ENCODE measurements around the gene ARMH2. TPM values are rescaled to one million over a fixed set of nuclear protein-coding genes. Genes with fewer than 3 reads are reported as not detected.

ARMH2 gene
- total RNA-seq, 3 donors from 2014 or later (not counting 1 experiment from before 2014, with no cell fraction given): 0.68 to 3.0 (median 1.2) TPM

DNA sequence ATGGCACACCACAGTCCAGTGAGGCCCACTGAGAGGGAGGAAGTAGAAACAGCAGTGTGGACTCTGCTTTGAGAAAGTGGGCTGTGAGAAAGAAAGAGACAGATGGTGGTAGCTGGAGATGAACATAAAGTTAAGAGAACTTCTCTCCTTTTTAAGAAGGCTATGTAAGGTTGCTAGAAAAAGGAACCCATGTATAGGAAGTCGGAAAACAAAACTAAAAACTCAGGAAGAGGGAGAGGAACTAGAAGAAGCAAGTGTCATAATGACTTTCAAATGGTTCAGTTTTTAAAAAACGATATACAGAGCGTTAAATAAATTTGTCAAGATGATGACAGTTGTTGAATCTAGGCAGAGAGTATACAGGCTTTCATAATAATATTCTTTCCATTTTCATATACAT lies 49.4 kb downstream of the ARMH2 start:
- H3K27me3 Mint-ChIP-seq (ENCODE audit: low read depth in 2 of 2): peaks cover 11 to 29% of the 10 kb centered on the region in 2 donors
- intact Hi-C loops (cut with micrococcal nuclease): no loop called here
- TF ChIP-seq, protein P1, sequence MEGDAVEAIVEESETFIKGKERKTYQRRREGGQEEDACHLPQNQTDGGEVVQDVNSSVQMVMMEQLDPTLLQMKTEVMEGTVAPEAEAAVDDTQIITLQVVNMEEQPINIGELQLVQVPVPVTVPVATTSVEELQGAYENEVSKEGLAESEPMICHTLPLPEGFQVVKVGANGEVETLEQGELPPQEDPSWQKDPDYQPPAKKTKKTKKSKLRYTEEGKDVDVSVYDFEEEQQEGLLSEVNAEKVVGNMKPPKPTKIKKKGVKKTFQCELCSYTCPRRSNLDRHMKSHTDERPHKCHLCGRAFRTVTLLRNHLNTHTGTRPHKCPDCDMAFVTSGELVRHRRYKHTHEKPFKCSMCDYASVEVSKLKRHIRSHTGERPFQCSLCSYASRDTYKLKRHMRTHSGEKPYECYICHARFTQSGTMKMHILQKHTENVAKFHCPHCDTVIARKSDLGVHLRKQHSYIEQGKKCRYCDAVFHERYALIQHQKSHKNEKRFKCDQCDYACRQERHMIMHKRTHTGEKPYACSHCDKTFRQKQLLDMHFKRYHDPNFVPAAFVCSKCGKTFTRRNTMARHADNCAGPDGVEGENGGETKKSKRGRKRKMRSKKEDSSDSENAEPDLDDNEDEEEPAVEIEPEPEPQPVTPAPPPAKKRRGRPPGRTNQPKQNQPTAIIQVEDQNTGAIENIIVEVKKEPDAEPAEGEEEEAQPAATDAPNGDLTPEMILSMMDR (IDR thresholded peaks at IDR 0.05): no peak

More for the DNA sequence above, 49.4 kb downstream of the ARMH2 start:
- H3K27ac ChIP-seq (ENCODE audit: low read length): peak overlapping the region; percentile 21
- Mint-ChIP-seq H3K36me3 (no peaks in the 10 kb centered on the region), H3K4me3 (no peak overlapping the region), H3K9me3 (no peaks in the 10 kb centered on the region), H3K27ac (no peak overlapping the region), H3K4me1 (no peaks in the 10 kb centered on the region)
- no peaks in the 10 kb centered on the region for H3K9me3 ChIP-seq (ENCODE audit: control insufficient read depth, insufficient read depth, low read length)
- 18% methylated on average over 1 of the region's 3 CpGs for WGBS (ENCODE audit: insufficient coverage)
- no peaks in the 10 kb centered on the region for H3K36me3 ChIP-seq (ENCODE audit: control insufficient read depth, insufficient read depth, low read length)
- DNase-seq: no peak
- H3K27me3 ChIP-seq (ENCODE audit: control insufficient read depth, insufficient read depth, low read length): no peaks in the 10 kb centered on the region
- H3K4me1 ChIP-seq (ENCODE audit: control insufficient read depth, insufficient read depth, low read length): peaks cover 3% of the 10 kb centered on the region
- ATAC-seq: no peak
- no peak overlapping the region for H3K4me3 ChIP-seq (ENCODE audit: low read length)

Other genes starting within 250 kb of the ARMH2 start
- under 1 TPM in 1 of 3 donors, not detected in 2; 0.08 TPM for gene KIAA0319, start 152.7 kb downstream of the ARMH2 start, total RNA-seq
- gene TDP2, start 132.0 kb downstream of the ARMH2 start, total RNA-seq: 10 to 100 TPM; 43.2 to 51.9 (median 49.5) TPM
- 1 to 10 TPM; 3.2 to 4.3 (median 4.2) TPM for gene ACOT13, start 131.8 kb downstream of the ARMH2 start, total RNA-seq
- gene C6orf62, start 79.8 kb downstream of the ARMH2 start, total RNA-seq: 100 to 1,000 TPM; 129 to 163 (median 130) TPM
- 10 to 100 TPM; 11.0 to 23.7 (median 17.8) TPM for gene GMNN, start 24.0 kb downstream of the ARMH2 start, total RNA-seq
- gene RIPOR2, start 137.0 kb upstream of the ARMH2 start, total RNA-seq: 100 to 1,000 TPM; 234 to 312 (median 299) TPM